GM12801 (cell line): Measurements from ENCODE around the gene SRXN1.

Source experiments
- CTCF ChIP-seq: IDR thresholded peaks from one replicate; pipeline ENCODE4 v1.5.1; 2011; ENCODE audit warnings: control low read depth; ENCODE audit not compliant: insufficient read length; ENCODE audit errors: extremely low read depth

Gene SRXN1

GRCh38 chr20:666877-667276 is 13.9 kb upstream of the SRXN1 start:
- no peak for TF ChIP-seq CTCF

GRCh38 chr20:665276-665675 is 12.3 kb upstream of the SRXN1 start:
- no peak for TF ChIP-seq CTCF

- TF ChIP-seq CTCF: no peak
Measured at GRCh38 chr20:664576-664975, 11.6 kb upstream of the SRXN1 start.

- TF ChIP-seq CTCF: no peak
Measured at GRCh38 chr20:664151-664550, 11.2 kb upstream of the SRXN1 start.

GRCh38 chr20:663315-664090 is 10.5 kb upstream of the SRXN1 start:
- TF ChIP-seq CTCF: no peak

- no peak for TF ChIP-seq CTCF
Measured at GRCh38 chr20:662277-663192, 9.5 kb upstream of the SRXN1 start.

GRCh38 chr20:661474-662270 is 8.7 kb upstream of the SRXN1 start:
- no peak for TF ChIP-seq CTCF
